BJ (cell line): ENCODE results near the gene SUSD4. TPM values are rescaled to one million over a fixed set of nuclear protein-coding genes. Genes with fewer than 3 reads are reported as not detected.

Source experiments
- CTCF ChIA-PET: fragments of 350-600 bp; formaldehyde crosslinking; extraction: SDS; loops from one replicate; lab custom pipeline; 2021; ENCODE audit warnings: antibody characterized with exemption, inconsistent platforms; lab: Yijun Ruan, JAX
- POLR2A ChIA-PET: fragments of 300-600 bp; sonication (Branson Sonifier 250); formaldehyde crosslinking; extraction: SDS; loops from one replicate; lab custom pipeline; 2021; ENCODE audit warnings: antibody characterized with exemption; lab: Charles Lee
- DNase-seq: peaks from one replicate; pipeline ENCODE4 v3.0.0-alpha.2; 2011; ENCODE audit warnings: low read depth
- H3K27me3 ChIP-seq: 2 replicates; pipeline ENCODE4 v1.6.0; 2011; ENCODE audit warnings: low read length; ENCODE audit not compliant: control insufficient read depth, insufficient read depth
- H3K36me3 ChIP-seq: 2 replicates; pipeline ENCODE4 v1.5.1; 2011; ENCODE audit warnings: low read length; ENCODE audit not compliant: control insufficient read depth, insufficient read depth
- H3K4me3 ChIP-seq: 2 replicates; pipeline ENCODE4 v1.5.1; 2011; ENCODE audit warnings: low read depth, mild to moderate bottlenecking, control low read depth, low read length
- polyA plus RNA-seq: library from polyadenylated mRNA; depleted of rRNA; stranded (reverse); fragments of >200 nt; gene quantifications from 2 replicates; pipeline ENCODE4 v1.2.3, GENCODE V29; 2011
- TF ChIP-seq, protein P1 (sequence below): IDR thresholded peaks from 2 replicates; pipeline ENCODE4 v1.5.1; 2011; ENCODE audit warnings: low read depth, mild to moderate bottlenecking, control low read depth, inconsistent platforms, low read length, moderate library complexity; ENCODE audit not compliant: insufficient read depth

Gene SUSD4
- polyA plus RNA-seq, 1 experiment: 0.32 TPM

DNA sequence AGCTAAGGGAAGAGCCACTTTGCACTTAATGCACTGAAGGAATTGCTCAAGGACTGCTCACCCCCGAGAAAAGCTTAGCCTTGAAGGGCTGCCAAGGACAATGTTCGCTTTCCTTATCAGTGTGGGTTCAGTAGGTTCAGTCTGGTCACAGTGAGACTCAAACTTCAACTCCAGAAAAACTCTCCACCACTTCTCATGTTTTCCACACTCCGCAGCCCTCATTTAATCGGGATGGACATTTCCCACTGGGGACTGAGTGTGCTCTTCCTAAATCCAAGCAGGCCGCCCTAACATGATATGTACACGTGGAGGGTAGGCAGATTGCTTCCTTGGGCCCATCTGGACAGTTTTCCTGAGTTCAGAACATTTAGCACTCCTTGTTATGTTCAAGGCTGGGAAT, 19.5 kb downstream of the SUSD4 start:
- Histone ChIP-seq H3K4me3 (no peak overlapping the region), H3K36me3 (no peaks in the 10 kb centered on the region), H3K27me3 (no peaks in the 10 kb centered on the region; the same call in 1 of the 2 replicates)
- POLR2A ChIA-PET: no interaction called here
- CTCF ChIA-PET: no interaction called here
- TF ChIP-seq, protein P1, sequence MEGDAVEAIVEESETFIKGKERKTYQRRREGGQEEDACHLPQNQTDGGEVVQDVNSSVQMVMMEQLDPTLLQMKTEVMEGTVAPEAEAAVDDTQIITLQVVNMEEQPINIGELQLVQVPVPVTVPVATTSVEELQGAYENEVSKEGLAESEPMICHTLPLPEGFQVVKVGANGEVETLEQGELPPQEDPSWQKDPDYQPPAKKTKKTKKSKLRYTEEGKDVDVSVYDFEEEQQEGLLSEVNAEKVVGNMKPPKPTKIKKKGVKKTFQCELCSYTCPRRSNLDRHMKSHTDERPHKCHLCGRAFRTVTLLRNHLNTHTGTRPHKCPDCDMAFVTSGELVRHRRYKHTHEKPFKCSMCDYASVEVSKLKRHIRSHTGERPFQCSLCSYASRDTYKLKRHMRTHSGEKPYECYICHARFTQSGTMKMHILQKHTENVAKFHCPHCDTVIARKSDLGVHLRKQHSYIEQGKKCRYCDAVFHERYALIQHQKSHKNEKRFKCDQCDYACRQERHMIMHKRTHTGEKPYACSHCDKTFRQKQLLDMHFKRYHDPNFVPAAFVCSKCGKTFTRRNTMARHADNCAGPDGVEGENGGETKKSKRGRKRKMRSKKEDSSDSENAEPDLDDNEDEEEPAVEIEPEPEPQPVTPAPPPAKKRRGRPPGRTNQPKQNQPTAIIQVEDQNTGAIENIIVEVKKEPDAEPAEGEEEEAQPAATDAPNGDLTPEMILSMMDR: no peak
- DNase-seq: no peak

DNA sequence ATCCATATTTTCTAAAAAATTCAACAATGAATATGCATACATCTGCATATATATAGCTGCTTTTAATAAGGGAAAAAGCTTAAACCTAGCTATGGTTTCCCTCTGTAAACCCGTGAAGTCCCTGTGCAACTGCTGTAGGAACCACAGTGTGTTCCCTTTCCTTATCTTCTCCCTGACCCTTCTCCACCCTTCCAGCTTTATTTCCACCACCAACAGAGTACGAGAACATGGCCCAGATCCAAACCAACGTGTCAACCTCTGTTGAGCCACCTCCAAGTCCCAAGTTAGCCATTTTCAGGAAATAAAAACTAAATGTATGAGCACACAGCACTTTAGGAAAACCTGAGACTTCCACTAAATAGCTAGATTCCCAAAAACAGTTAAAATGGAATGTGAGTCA, 20.3 kb downstream of the SUSD4 start:
- TF ChIP-seq, protein P1: no peak
- no peak for DNase-seq
- Histone ChIP-seq H3K27me3 (no peaks in the 10 kb centered on the region; the same call in 1 of the 2 replicates), H3K36me3 (no peaks in the 10 kb centered on the region), H3K4me3 (no peak overlapping the region)
- ChIA-PET CTCF (no interaction called here), POLR2A (no interaction called here)

DNA sequence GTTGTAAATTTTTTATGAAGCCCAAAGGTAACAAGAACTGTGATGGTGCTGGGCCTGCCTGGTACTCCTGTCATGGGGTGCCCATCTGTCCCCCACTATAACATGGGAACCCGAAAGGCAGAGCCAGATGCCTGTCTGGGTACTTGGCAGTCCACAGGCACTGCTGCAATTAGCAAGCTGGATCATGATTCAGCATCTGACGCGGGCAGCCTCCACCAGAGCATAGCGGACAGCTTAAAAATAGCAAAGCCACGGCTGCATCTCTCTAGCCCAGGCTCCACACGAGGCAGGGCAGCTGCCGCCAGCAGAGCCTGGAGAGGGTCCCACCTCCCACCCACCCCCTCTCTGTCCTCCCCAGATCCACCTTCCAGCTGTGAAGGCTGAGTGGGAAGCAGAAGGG, 22.9 kb downstream of the SUSD4 start:
- Histone ChIP-seq H3K27me3 (no peaks in the 10 kb centered on the region; the same call in 1 of the 2 replicates), H3K36me3 (no peaks in the 10 kb centered on the region), H3K4me3 (no peak overlapping the region)
- no peak for DNase-seq
- POLR2A ChIA-PET: no interaction called here
- CTCF ChIA-PET: interaction anchor here (0.6 kb wide), 1 partner anchor 217 kb away, joined by 3 read pairs; no protein-coding TSS in a partner anchor
- TF ChIP-seq, protein P1: no peak

DNA sequence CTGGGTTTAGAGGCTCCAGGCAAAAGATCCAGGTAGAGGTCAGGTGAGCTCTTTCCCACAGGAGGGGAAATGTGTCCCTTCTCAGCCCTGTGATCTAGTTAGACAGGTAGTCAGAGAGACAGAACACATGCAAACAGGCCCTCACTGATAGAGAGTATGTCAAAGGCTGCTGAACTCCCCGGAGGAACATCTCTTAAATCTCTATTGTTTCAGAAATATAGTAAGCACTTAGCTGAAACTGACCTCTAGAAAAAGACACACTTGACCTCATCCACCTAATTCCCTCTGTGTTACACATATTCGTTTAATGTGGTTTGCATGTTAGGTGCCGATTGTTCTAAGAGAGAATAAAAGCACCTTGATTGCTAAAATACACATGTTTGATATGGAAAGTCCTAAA, 23.3 kb downstream of the SUSD4 start:
- H3K36me3 ChIP-seq: no peaks in the 10 kb centered on the region
- ChIA-PET POLR2A (no interaction called here), CTCF (no interaction called here)
- DNase-seq: no peak
- TF ChIP-seq, protein P1: no peak
- H3K27me3 ChIP-seq: no peaks in the 10 kb centered on the region; the same call in 1 of the 2 replicates
- H3K4me3 ChIP-seq: no peak overlapping the region

DNA sequence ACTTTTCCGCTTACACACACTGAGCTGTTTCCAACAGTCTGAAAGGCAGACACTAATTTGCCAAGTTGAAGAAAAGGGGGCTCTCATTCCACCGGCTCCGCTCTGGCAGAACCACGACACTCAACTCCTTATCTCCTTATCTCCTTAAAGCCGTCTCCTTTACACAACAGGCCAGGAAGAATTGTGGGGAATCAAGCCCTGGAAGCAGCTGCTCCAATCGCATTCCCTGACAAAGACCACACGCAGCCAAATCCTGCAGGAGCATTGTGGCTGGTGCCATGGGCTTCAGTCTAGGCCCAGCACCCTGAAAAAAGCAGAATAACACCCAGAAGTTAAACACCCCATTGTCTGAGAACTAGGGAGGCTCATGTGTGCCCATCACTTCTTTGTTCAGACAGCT, 24.1 kb downstream of the SUSD4 start:
- TF ChIP-seq, protein P1: no peak
- no peak for DNase-seq
- ChIA-PET POLR2A (no interaction called here), CTCF (no interaction called here)
- Histone ChIP-seq H3K36me3 (no peaks in the 10 kb centered on the region), H3K27me3 (no peaks in the 10 kb centered on the region; the same call in 1 of the 2 replicates), H3K4me3 (no peak overlapping the region)
